ENCODE data around the gene NRM. TPM values are rescaled to one million over a fixed set of nuclear protein-coding genes. Genes with fewer than 3 reads are reported as not detected.
A peak's percentile ranks its signal among the peaks of the same experiment; 100 is the strongest.
"Not testable (repeated sequence)": the region's sequence is repeated elsewhere in the genome, so short reads cannot be mapped to it uniquely, and the experiment has no call there.

NRM gene
- total RNA-seq, 1 experiment from 2014 or later, result 7.8 TPM

DNA sequence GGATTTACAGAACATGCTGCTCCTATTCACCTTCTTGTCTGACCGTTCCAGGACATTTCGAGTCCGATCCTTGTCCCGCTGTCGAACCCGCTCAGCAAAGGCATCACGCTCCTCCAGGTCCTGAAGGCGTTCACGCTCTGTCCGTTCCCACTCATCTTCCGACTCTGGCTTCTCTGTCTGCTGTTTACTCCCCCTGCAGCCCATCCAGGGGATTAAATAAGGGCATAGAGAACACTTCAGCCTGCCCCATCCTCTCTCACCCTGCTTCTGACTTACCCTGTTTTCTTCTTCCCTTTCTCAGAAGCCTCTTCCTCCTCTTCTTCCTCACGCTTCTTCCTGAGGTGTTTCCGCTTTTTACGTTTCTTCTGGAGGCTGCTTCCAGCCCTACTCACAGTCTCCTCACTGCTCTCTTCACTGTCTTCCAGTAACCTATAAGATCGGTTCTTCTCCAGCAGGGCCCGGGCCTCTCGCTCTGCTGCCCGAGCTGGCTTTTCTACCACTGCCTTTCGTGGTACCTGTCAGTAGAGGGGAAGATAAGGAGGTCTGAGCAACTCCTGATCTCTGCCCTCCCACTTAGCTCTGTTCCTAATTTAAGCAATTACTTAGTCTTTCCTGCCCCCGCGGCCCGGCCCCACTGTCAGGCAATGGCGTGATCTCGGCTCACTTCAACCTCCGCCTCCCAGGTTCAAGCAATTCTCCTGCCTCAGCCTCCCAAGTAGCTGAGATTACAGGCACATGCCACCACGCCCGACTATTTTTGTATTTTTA, 19.8 kb downstream of the NRM start:
- DNase-seq (ENCODE audit: low read depth), result no peak

GRCh38 chr6:30666300-30666699, 24.5 kb downstream of the NRM start:
- DNase-seq (ENCODE audit: low read depth), result peak; percentile 42

- no peak for DNase-seq (ENCODE audit: low read depth)
Observed at GRCh38 chr6:30664994-30665767, 25.6 kb downstream of the NRM start.

- not testable (repeated sequence) for DNase-seq (ENCODE audit: low read depth)
Observed at GRCh38 chr6:30657922-30658321, 32.9 kb downstream of the NRM start.

- no peak for DNase-seq (ENCODE audit: low read depth)
Observed at GRCh38 chr6:30657454-30657853, 33.3 kb downstream of the NRM start.

DNA sequence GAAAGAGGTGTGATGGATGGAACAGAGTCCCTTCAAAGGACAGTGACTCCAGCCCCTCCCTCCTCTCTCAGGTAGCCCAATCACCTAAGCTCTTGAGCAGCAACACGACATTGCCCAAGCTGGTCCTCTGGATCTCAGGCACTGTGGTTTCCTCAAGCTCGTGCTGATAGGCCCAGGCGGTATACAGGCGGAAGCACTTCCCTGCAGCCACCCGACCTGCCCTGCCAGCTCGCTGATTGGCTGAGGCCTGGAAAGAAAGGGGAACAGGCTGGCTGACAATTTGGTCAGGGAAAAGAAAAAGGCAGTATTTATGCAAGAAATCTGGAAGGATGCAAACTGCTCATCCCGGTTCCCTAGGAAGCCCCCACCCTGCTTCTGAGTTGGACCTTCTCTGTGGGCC, 34.3 kb downstream of the NRM start:
- no peak for DNase-seq (ENCODE audit: low read depth)

GRCh38 chr6:30655743-30656094, 35.1 kb downstream of the NRM start:
- no peak for DNase-seq (ENCODE audit: low read depth)

DNA sequence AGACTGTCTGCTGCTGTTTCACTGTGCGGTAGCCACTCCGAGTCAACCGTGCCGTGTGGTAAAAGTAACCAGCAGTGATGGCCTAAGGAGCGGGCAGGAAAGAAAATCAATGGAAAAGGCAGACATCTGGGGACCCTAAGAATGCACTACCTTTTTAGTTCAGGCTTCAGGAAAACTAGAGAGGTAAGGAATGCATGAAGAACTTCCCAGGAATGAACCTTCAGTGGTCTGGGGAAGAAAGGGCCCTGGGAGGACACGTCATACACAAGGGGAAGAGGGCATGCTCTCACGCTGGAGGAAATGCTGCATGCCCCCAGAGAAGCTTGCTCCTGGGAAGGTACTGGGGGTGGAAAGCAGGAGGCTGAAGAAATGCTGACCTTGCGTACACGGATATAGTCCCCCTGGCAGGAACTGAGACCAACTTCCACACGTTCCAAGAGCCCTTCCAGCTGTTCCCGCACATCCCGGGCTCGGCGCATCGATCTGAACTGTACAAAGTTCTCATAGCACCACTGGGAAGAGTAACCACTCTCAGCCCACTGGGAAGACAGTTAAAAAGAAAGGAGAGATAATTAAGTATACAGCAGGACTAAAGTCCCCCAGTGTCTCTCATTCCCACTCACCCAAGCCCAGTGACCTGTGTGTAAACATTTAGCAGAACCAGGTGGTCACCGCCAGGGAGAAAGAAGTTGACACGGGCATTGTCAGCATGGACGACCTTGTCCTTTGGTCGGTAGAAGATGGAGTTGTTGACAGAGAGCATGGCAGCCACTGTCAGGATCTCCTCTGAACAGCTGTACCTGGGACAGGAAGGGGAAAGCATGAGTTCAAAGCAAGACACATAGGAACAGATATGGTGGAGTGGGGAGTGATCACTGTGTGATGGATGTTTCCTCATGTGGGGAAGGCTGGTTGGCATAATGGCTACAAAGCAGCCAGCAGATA, 35.7 kb downstream of the NRM start:
- DNase-seq (ENCODE audit: low read depth), result no peak

- no peak for DNase-seq (ENCODE audit: low read depth)
Observed at GRCh38 chr6:30651143-30651542, 39.6 kb downstream of the NRM start.

GRCh38 chr6:30647242-30648116, 43.3 kb downstream of the NRM start:
- peak; percentile 81 for DNase-seq (ENCODE audit: low read depth)

DNA sequence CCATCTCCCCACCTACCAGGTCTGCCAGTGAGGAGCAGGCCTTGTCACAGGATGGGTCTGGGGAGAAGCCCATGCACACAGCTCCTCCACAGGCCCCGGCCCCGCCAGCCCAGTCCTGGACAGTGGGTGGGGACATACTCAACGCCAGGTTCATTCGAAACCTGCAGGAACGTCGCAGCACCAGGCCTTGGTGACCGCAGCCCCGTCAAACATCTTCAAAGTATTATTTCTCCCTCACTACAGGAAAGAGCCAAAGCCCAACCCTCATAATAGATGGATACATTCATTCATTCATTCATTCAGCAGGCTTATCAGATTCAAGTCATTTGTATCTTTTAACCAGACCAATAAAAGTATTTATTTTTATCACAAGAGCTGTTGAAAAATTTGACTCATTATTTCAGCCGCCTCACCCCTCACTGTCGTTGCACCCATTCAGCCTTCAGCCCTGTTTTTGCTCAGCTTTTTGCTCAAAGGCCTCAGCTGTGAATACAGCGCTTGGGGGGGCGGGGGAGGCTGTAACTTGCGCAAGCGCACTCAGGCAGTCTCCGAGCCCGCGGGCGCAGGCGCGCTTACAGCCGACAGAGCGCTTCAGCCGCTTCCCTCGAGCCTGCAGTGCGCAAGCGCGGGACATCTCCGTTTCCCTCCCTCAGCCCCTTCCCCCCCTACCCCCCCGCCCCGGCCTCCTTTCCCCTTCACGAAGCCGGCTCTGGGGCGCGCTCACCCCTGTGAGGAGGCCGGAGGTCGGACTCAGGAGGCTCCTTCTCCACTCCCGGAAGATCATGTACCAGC, 44.1 kb downstream of the NRM start, which contains the start of gene C6orf136:
C6orf136 (plus strand) TSS at position 684 of the 792 bp plus-strand sequence; CDS start at position 783, 99 bp downstream.
- peak; percentile 98 for DNase-seq (ENCODE audit: low read depth)

- DNase-seq (ENCODE audit: low read depth), result no peak
Observed at GRCh38 chr6:30645989-30646388, 44.8 kb downstream of the NRM start.

DNA sequence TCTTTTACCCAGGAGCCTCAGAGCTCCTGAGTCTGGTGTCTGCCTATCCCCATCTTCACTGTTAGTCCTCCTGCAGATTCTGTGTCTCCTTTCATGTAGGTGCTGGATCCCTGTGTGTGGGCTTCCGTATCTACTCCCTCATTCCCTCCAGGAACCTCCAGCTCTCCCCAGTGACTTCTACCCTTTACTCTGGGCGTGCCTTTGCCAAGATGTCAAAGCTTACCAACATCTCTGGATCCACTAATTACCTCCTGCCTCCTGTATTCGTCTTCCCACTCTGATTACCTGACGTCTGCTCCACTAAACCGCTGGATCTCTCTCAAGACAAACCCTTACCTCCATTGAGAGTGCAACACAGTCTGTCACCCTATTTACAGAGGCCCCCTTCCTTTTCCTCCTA, 46.0 kb downstream of the NRM start:
- no peak for DNase-seq (ENCODE audit: low read depth)

DNA sequence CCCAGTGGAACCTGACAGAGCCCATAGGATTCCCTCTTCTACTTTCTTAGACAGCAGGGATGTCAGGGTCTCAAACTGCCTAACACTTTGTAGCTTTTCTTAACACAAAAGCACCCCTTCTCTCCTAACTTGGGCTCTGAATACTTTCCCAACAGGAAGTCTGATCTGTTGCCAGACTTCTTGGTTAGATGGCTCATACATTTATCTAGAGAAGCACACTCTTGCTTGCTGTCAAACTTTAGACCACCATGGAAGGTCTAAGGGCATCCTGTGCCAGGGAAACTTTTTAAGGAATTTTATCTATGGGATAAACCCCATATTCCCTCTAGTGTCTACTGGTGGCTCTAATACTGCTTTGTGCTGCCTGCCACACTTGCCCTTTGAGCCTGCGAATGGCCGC, 47.1 kb downstream of the NRM start:
- DNase-seq (ENCODE audit: low read depth), result no peak

GRCh38 chr6:30641048-30641447, 49.7 kb downstream of the NRM start:
- no peak for DNase-seq (ENCODE audit: low read depth)

DNA sequence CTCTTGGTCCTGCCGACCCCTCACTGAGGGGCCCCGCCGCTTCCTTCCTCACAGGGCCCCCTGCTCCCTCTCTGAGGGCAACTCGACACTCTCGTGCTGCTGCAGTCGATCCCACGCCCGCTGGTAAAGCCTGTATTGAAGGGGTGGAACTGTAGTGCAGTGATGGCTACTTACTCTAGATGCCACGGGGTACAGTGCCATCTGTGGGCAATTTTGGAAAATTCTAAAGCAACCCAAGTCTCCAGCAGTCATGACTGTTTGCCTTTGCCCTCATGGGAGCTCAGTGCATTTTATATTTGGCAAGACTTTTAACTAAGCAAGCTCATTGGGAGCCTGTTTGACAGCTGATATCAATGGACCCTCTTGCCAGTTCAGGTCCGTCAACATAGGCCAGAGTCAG, 50.3 kb downstream of the NRM start:
- DNase-seq (ENCODE audit: low read depth), result no peak

Measured in Daoy (cell line).